Measurements from ENCODE around the gene PSORS1C1.
"Not testable (repeated sequence)": the region's sequence is repeated elsewhere in the genome, so short reads cannot be mapped to it uniquely, and the experiment has no call there.

PSORS1C1 gene

GRCh38 chr6:31145386-31145785 lies 30.8 kb downstream of the PSORS1C1 start:
- Histone ChIP-seq H3K4me3 (no peak overlapping the region), H3K27ac (no peak overlapping the region)

GRCh38 chr6:31149827-31150447 lies 35.3 kb downstream of the PSORS1C1 start:
- H3K27ac ChIP-seq, result no peak overlapping the region

GRCh38 chr6:31152781-31153180 lies 38.2 kb downstream of the PSORS1C1 start:
- Histone ChIP-seq H3K27ac (no peak overlapping the region), H3K4me3 (no peak overlapping the region)

More at GRCh38 chr6:31149827-31150447, 35.3 kb downstream of the PSORS1C1 start:
- H3K4me3 ChIP-seq, result no peak overlapping the region

GRCh38 chr6:31154436-31154835 lies 39.8 kb downstream of the PSORS1C1 start:
- Histone ChIP-seq H3K27ac (no peak overlapping the region), H3K4me3 (no peak overlapping the region)

GRCh38 chr6:31156641-31157040 lies 42.0 kb downstream of the PSORS1C1 start:
- no peak overlapping the region for H3K4me3 ChIP-seq

GRCh38 chr6:31157513-31158139 lies 43.0 kb downstream of the PSORS1C1 start, which contains the start of gene CCHCR1:
TSS of gene CCHCR1 (minus strand) at chr6:31157802. CDS start at chr6:31157600, 202 bp downstream.
- H3K27ac ChIP-seq, result peak within 1 kb of the TSS in 20 of 21 experiments; percentile 58 to 93 (median 85)

More at GRCh38 chr6:31156641-31157040, 42.0 kb downstream of the PSORS1C1 start:
- H3K27ac ChIP-seq, result no peak overlapping the region

GRCh38 chr6:31158140-31158862 lies 43.7 kb downstream of the PSORS1C1 start, which contains the start of gene TCF19:
TSS of gene TCF19 (plus strand) at chr6:31158589. CDS start at chr6:31159470, 881 bp downstream.
- H3K27ac ChIP-seq, result peak within 1 kb of the TSS in 20 of 21 experiments; percentile 58 to 93 (median 85)
- H3K4me3 ChIP-seq, result peak within 1 kb of the TSS; percentile 54 to 77 (median 69)

More at GRCh38 chr6:31157513-31158139, 43.0 kb downstream of the PSORS1C1 start, which contains the start of gene CCHCR1:
- H3K4me3 ChIP-seq, result peak within 1 kb of the TSS; percentile 54 to 77 (median 69)

GRCh38 chr6:31158863-31159855 lies 44.6 kb downstream of the PSORS1C1 start:
- peak overlapping the region; percentile 54 to 77 (median 69) for H3K4me3 ChIP-seq
- H3K27ac ChIP-seq, result peak overlapping the region in 18 of 21 experiments; percentile 11 to 93 (median 66)

GRCh38 chr6:31161216-31162126 lies 46.9 kb downstream of the PSORS1C1 start:
- H3K4me3 ChIP-seq, result no peak overlapping the region
- no peak overlapping the region for H3K27ac ChIP-seq

- Histone ChIP-seq H3K27ac (no peak overlapping the region), H3K4me3 (no peak overlapping the region)
These were observed 48.0 kb downstream of the PSORS1C1 start for GRCh38 chr6:31162463-31163165.

- no peak overlapping the region for H3K27ac ChIP-seq
- H3K4me3 ChIP-seq, result no peak overlapping the region
These were observed 49.3 kb downstream of the PSORS1C1 start for GRCh38 chr6:31163922-31164321.

GRCh38 chr6:31164475-31165063 lies 50.0 kb downstream of the PSORS1C1 start:
- H3K27ac ChIP-seq, H3K4me3 ChIP-seq: not testable (repeated sequence)

GRCh38 chr6:31165064-31165832 lies 50.6 kb downstream of the PSORS1C1 start:
- not testable (repeated sequence) for H3K27ac ChIP-seq, H3K4me3 ChIP-seq

GRCh38 chr6:31165986-31166385 lies 51.4 kb downstream of the PSORS1C1 start:
- Histone ChIP-seq H3K27ac (no peak overlapping the region), H3K4me3 (no peak overlapping the region)

- no peak overlapping the region for H3K4me3 ChIP-seq
These were observed 54.0 kb downstream of the PSORS1C1 start for GRCh38 chr6:31168606-31169005.

GRCh38 chr6:31169123-31169857 lies 54.7 kb downstream of the PSORS1C1 start:
- Histone ChIP-seq H3K4me3 (no peak overlapping the region), H3K27ac (no peak overlapping the region)

More at GRCh38 chr6:31168606-31169005, 54.0 kb downstream of the PSORS1C1 start:
- no peak overlapping the region for H3K27ac ChIP-seq

All from skin epidermis (tissue), 12 donors.